Measurements from ENCODE around the gene TMEM126A.
"Not testable (repeated sequence)": the region's sequence is repeated elsewhere in the genome, so short reads cannot be mapped to it uniquely, and the experiment has no call there.

The TMEM126A gene

GRCh38 chr11:85668157-85668556 lies 20.4 kb downstream of the TMEM126A start:
- TF ChIP-seq ZNF565 (CRISPR knock-in tag; conservative IDR thresholded peaks at IDR 0.05; ENCODE audit: low read depth), result no peak
- TF ChIP-seq, protein P1, sequence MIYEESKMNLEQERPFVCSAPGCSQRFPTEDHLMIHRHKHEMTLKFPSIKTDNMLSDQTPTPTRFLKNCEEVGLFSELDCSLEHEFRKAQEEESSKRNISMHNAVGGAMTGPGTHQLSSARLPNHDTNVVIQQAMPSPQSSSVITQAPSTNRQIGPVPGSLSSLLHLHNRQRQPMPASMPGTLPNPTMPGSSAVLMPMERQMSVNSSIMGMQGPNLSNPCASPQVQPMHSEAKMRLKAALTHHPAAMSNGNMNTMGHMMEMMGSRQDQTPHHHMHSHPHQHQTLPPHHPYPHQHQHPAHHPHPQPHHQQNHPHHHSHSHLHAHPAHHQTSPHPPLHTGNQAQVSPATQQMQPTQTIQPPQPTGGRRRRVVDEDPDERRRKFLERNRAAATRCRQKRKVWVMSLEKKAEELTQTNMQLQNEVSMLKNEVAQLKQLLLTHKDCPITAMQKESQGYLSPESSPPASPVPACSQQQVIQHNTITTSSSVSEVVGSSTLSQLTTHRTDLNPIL (CRISPR knock-in tag; IDR thresholded peaks at IDR 0.05; ENCODE audit: low read depth), result no peak
- no peak for ATAC-seq

GRCh38 chr11:85670949-85671663 lies 23.3 kb downstream of the TMEM126A start:
- ATAC-seq, result not testable (repeated sequence)

- no peak for TF ChIP-seq TOX (CRISPR knock-in tag; IDR thresholded peaks at IDR 0.05; ENCODE audit: borderline replicate concordance)
- no peak for TF ChIP-seq SNAI2 (CRISPR knock-in tag; IDR thresholded peaks at IDR 0.05)
- no peak for TF ChIP-seq ZNF70 (CRISPR knock-in tag; IDR thresholded peaks at IDR 0.05)
- TF ChIP-seq ZFP30 (CRISPR knock-in tag; IDR thresholded peaks at IDR 0.05), result no peak
- TF ChIP-seq ZFP3 (CRISPR knock-in tag; IDR thresholded peaks at IDR 0.05), result no peak
- no peak for TF ChIP-seq OSR1 (CRISPR knock-in tag; IDR thresholded peaks at IDR 0.05)
- TF ChIP-seq GLIS3 (CRISPR knock-in tag; IDR thresholded peaks at IDR 0.05), result no peak
- no peak for TF ChIP-seq ISL1 (CRISPR knock-in tag; IDR thresholded peaks at IDR 0.05)
- no peak for ATAC-seq
Observed at GRCh38 chr11:85672105-85672902, 24.5 kb downstream of the TMEM126A start.

DNA sequence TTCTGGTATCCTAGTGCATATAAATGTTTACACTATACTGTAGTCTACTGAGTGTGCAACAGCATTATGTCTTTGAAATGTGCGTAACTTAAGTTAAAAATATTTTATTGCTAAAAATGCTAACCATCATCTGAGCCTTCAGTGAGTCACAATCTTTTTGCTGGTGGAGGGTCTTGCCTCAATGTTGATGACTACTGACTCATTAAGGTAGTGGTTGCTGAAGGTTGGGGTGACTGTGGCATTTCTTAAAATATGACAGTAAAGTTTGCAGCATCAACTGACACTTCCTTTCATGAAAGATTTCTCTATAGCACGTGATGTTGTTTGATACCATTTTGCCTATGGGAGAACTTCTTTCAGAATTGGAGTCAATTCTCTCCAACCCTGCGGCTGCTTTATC lies 25.6 kb downstream of the TMEM126A start:
- TF ChIP-seq RARB (CRISPR knock-in tag; IDR thresholded peaks at IDR 0.05) (no peak), PPARA (CRISPR knock-in tag; IDR thresholded peaks at IDR 0.05; ENCODE audit: borderline replicate concordance) (no peak), TCF4 (CRISPR knock-in tag; IDR thresholded peaks at IDR 0.05; ENCODE audit: borderline replicate concordance) (no peak), SNAI2 (CRISPR knock-in tag; IDR thresholded peaks at IDR 0.05) (no peak), CSRNP3 (CRISPR knock-in tag; IDR thresholded peaks at IDR 0.05) (no peak), ISL1 (CRISPR knock-in tag; IDR thresholded peaks at IDR 0.05) (no peak), ZFP3 (CRISPR knock-in tag; IDR thresholded peaks at IDR 0.05) (no peak), OSR1 (CRISPR knock-in tag; IDR thresholded peaks at IDR 0.05) (no peak), ZC3H10 (CRISPR knock-in tag; IDR thresholded peaks at IDR 0.05) (no peak), ZFP30 (CRISPR knock-in tag; IDR thresholded peaks at IDR 0.05) (no peak)
- TF ChIP-seq, protein P2, sequence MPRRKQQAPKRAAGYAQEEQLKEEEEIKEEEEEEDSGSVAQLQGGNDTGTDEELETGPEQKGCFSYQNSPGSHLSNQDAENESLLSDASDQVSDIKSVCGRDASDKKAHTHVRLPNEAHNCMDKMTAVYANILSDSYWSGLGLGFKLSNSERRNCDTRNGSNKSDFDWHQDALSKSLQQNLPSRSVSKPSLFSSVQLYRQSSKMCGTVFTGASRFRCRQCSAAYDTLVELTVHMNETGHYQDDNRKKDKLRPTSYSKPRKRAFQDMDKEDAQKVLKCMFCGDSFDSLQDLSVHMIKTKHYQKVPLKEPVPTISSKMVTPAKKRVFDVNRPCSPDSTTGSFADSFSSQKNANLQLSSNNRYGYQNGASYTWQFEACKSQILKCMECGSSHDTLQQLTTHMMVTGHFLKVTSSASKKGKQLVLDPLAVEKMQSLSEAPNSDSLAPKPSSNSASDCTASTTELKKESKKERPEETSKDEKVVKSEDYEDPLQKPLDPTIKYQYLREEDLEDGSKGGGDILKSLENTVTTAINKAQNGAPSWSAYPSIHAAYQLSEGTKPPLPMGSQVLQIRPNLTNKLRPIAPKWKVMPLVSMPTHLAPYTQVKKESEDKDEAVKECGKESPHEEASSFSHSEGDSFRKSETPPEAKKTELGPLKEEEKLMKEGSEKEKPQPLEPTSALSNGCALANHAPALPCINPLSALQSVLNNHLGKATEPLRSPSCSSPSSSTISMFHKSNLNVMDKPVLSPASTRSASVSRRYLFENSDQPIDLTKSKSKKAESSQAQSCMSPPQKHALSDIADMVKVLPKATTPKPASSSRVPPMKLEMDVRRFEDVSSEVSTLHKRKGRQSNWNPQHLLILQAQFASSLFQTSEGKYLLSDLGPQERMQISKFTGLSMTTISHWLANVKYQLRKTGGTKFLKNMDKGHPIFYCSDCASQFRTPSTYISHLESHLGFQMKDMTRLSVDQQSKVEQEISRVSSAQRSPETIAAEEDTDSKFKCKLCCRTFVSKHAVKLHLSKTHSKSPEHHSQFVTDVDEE (CRISPR knock-in tag; IDR thresholded peaks at IDR 0.05), result no peak
- TF ChIP-seq, protein P1 (CRISPR knock-in tag; IDR thresholded peaks at IDR 0.05; ENCODE audit: low read depth), result no peak
- TF ChIP-seq, protein P3, sequence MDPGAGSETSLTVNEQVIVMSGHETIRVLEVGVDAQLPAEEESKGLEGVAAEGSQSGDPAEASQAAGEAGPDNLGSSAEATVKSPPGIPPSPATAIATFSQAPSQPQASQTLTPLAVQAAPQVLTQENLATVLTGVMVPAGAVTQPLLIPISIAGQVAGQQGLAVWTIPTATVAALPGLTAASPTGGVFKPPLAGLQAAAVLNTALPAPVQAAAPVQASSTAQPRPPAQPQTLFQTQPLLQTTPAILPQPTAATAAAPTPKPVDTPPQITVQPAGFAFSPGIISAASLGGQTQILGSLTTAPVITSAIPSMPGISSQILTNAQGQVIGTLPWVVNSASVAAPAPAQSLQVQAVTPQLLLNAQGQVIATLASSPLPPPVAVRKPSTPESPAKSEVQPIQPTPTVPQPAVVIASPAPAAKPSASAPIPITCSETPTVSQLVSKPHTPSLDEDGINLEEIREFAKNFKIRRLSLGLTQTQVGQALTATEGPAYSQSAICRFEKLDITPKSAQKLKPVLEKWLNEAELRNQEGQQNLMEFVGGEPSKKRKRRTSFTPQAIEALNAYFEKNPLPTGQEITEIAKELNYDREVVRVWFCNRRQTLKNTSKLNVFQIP (CRISPR knock-in tag; IDR thresholded peaks at IDR 0.05; ENCODE audit: borderline replicate concordance, low read depth), result no peak
- ATAC-seq, result no peak
